Measurements from ENCODE around the gene ITGA1.

- no peak for TF ChIP-seq CTCF (IDR thresholded peaks at IDR 0.05)
- no peak for TF ChIP-seq POLR2A (IDR thresholded peaks at IDR 0.05)
These were observed 1.7 kb downstream of the ITGA1 start for GRCh38 chr5:52789378-52789777.

Data from lower leg skin (tissue), 3 donors.